Measurements from ENCODE around the gene DEF6. TPM values are rescaled to one million over a fixed set of nuclear protein-coding genes. Genes with fewer than 3 reads are reported as not detected.

DEF6 gene
- polyA plus RNA-seq, 1 of the 3 experiments (the other 2 are of a cell fraction) = 0.13 TPM

- Histone ChIP-seq H3K4me1 (ENCODE audit: control insufficient read depth in 1 of 2, insufficient read depth in 2 of 2, low read depth in 1 of 2, low read length in 1 of 2) (peaks cover 0 to 4% of the 10 kb centered on the region in 2 experiments; a peak in 1 of 4 replicates), H3K9ac (no peak overlapping the region), H3K4me3 (ENCODE audit: low read depth in 2 of 2, low read length in 1 of 2) (no peak overlapping the region), H3K36me3 (replicated peaks in 1 of 2; ENCODE audit: control insufficient read depth in 1 of 2, insufficient read depth in 2 of 2, low read length in 1 of 2) (peaks cover 11 to 21% of the 10 kb centered on the region in 2 experiments), H4K20me1 (ENCODE audit: insufficient read depth) (no peaks in the 10 kb centered on the region), H3K27ac (ENCODE audit: low read depth in 2 of 2, low read length in 1 of 2) (no peak overlapping the region), H3K9me2 (no peaks in the 10 kb centered on the region), H3F3A (replicated peaks; ENCODE audit: insufficient read depth) (no peaks in the 10 kb centered on the region), H3K9me3 (no peaks in the 10 kb centered on the region), H3K4me2 (no peak overlapping the region), H3K27me3 (ENCODE audit: insufficient read depth) (no peaks in the 10 kb centered on the region), H2AFZ (ENCODE audit: low read depth) (no peak overlapping the region), H3K79me2 (ENCODE audit: insufficient read depth) (no peaks in the 10 kb centered on the region)
- POLR2A ChIA-PET = no interaction called here
- CTCF ChIA-PET = interaction anchor here (7.2 kb wide), 1 partner anchor 28 kb away, joined by 61 read pairs; no protein-coding TSS in a partner anchor
- TF ChIP-seq NFIC (IDR thresholded peaks at IDR 0.05; ENCODE audit: borderline replicate concordance) (no peak), FOXJ3 (CRISPR knock-in tag; IDR thresholded peaks at IDR 0.05) (no peak), JUND (IDR thresholded peaks at IDR 0.05) (no peak), FOSL2 (IDR thresholded peaks at IDR 0.05; ENCODE audit: borderline replicate concordance, low read depth) (no peak), MEF2A (IDR thresholded peaks at IDR 0.05; ENCODE audit: borderline replicate concordance, low read depth) (no peak)
- TF ChIP-seq, protein P1, sequence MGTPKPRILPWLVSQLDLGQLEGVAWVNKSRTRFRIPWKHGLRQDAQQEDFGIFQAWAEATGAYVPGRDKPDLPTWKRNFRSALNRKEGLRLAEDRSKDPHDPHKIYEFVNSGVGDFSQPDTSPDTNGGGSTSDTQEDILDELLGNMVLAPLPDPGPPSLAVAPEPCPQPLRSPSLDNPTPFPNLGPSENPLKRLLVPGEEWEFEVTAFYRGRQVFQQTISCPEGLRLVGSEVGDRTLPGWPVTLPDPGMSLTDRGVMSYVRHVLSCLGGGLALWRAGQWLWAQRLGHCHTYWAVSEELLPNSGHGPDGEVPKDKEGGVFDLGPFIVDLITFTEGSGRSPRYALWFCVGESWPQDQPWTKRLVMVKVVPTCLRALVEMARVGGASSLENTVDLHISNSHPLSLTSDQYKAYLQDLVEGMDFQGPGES (IDR thresholded peaks at IDR 0.05; ENCODE audit: low read depth, low read length) = no peak
- WGBS (ENCODE audit: low lambda C conversion rate) = 92% methylated on average over 5 of the region's 6 CpGs
- DNase-seq = no peak
These were observed 1.1 kb downstream of the DEF6 start for GRCh38 chr6:35298625-35299140.

DNA sequence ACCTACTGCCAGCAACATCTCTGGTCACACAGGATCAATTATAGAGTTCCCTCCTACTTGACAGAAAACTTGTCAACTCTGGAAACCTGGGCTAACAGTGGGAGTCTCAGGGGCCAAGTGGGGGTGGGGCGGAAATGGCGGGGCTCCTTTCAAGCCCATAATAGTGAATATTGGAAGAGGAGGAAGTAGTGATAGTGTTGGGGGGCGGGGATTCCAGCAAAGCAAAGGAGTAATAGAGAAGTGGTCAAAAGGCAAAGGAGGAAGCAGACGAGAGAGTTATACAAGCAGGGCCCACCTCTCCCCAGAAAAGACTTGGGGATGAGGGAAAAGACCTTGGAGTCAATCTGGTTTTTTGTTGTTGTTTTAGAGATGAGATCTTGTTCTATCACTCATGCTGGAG, 2.1 kb downstream of the DEF6 start:
- WGBS (ENCODE audit: low lambda C conversion rate) = 85% methylated on average over 4 of the region's 4 CpGs
- Histone ChIP-seq H3K9ac (no peak overlapping the region), H3K79me2 (ENCODE audit: insufficient read depth) (no peaks in the 10 kb centered on the region), H3K27me3 (ENCODE audit: insufficient read depth) (no peaks in the 10 kb centered on the region), H3K4me2 (no peak overlapping the region), H4K20me1 (ENCODE audit: insufficient read depth) (no peaks in the 10 kb centered on the region), H3K27ac (ENCODE audit: low read depth in 2 of 2, low read length in 1 of 2) (no peak overlapping the region), H3K4me1 (ENCODE audit: control insufficient read depth in 1 of 2, insufficient read depth in 2 of 2, low read depth in 1 of 2, low read length in 1 of 2) (peaks cover 0 to 4% of the 10 kb centered on the region in 2 experiments; a peak in 1 of 4 replicates), H3K36me3 (replicated peaks in 1 of 2; ENCODE audit: control insufficient read depth in 1 of 2, insufficient read depth in 2 of 2, low read length in 1 of 2) (peaks cover 4 to 12% of the 10 kb centered on the region in 2 experiments), H3K9me3 (no peaks in the 10 kb centered on the region), H3F3A (replicated peaks; ENCODE audit: insufficient read depth) (no peaks in the 10 kb centered on the region), H3K9me2 (no peaks in the 10 kb centered on the region), H2AFZ (ENCODE audit: low read depth) (no peak overlapping the region), H3K4me3 (ENCODE audit: low read depth in 2 of 2, low read length in 1 of 2) (no peak overlapping the region)
- ChIA-PET CTCF (interaction anchor here (0.7 kb wide), 1 partner anchor 1181 kb away, joined by 3 read pairs; no protein-coding TSS in a partner anchor), POLR2A (interaction anchor here (1.1 kb wide), 1 partner anchor 11 kb away, joined by 3 read pairs; no protein-coding TSS in a partner anchor)
- TF ChIP-seq MXI1 (IDR thresholded peaks at IDR 0.05; ENCODE audit: low read depth, low read length) (no peak), RXRA (IDR thresholded peaks at IDR 0.05; ENCODE audit: borderline replicate concordance, low read depth) (no peak), SMC3 (IDR thresholded peaks at IDR 0.05; ENCODE audit: low read depth, low read length) (no peak), EZH2phosphoT487 (IDR thresholded peaks at IDR 0.05; ENCODE audit: borderline replicate concordance, low read depth) (no peak), POLR2AphosphoS5 (IDR thresholded peaks at IDR 0.05; ENCODE audit: low read depth, low read length) (no peak), EP300 (IDR thresholded peaks at IDR 0.05; ENCODE audit: borderline replicate concordance in 1 of 2, low read depth in 1 of 2, low read length in 1 of 2) (no peak), SIN3A (IDR thresholded peaks at IDR 0.05; ENCODE audit: borderline replicate concordance, low read depth, low read length) (no peak), GABPA (IDR thresholded peaks at IDR 0.05; ENCODE audit: low read depth) (no peak), JUND (IDR thresholded peaks at IDR 0.05) (no peak), MEF2A (IDR thresholded peaks at IDR 0.05; ENCODE audit: borderline replicate concordance, low read depth) (no peak), FOSL2 (IDR thresholded peaks at IDR 0.05; ENCODE audit: borderline replicate concordance, low read depth) (no peak), NRF1 (IDR thresholded peaks at IDR 0.05; ENCODE audit: low read depth, low read length) (no peak), MAX (IDR thresholded peaks at IDR 0.05; ENCODE audit: low read depth) (no peak), FOXJ3 (CRISPR knock-in tag; IDR thresholded peaks at IDR 0.05) (no peak)
- TF ChIP-seq, protein P2, sequence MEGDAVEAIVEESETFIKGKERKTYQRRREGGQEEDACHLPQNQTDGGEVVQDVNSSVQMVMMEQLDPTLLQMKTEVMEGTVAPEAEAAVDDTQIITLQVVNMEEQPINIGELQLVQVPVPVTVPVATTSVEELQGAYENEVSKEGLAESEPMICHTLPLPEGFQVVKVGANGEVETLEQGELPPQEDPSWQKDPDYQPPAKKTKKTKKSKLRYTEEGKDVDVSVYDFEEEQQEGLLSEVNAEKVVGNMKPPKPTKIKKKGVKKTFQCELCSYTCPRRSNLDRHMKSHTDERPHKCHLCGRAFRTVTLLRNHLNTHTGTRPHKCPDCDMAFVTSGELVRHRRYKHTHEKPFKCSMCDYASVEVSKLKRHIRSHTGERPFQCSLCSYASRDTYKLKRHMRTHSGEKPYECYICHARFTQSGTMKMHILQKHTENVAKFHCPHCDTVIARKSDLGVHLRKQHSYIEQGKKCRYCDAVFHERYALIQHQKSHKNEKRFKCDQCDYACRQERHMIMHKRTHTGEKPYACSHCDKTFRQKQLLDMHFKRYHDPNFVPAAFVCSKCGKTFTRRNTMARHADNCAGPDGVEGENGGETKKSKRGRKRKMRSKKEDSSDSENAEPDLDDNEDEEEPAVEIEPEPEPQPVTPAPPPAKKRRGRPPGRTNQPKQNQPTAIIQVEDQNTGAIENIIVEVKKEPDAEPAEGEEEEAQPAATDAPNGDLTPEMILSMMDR (IDR thresholded peaks at IDR 0.05) = no peak
- no peak for DNase-seq
